Effector CD4-positive, alpha-beta T cell (primary cell): Measurements from ENCODE around the gene KYAT1.
A peak's percentile ranks its signal among the peaks of the same experiment; 100 is the strongest.
"Not testable (repeated sequence)": the region's sequence is repeated elsewhere in the genome, so short reads cannot be mapped to it uniquely, and the experiment has no call there.

Experiments
- DNase-seq: peaks from one replicate; pipeline ENCODE4 v3.0.0-alpha.2; 2020

The KYAT1 gene

GRCh38 chr9:128809831-128810230 is 71.9 kb downstream of the KYAT1 start:
- no peak for DNase-seq

DNA sequence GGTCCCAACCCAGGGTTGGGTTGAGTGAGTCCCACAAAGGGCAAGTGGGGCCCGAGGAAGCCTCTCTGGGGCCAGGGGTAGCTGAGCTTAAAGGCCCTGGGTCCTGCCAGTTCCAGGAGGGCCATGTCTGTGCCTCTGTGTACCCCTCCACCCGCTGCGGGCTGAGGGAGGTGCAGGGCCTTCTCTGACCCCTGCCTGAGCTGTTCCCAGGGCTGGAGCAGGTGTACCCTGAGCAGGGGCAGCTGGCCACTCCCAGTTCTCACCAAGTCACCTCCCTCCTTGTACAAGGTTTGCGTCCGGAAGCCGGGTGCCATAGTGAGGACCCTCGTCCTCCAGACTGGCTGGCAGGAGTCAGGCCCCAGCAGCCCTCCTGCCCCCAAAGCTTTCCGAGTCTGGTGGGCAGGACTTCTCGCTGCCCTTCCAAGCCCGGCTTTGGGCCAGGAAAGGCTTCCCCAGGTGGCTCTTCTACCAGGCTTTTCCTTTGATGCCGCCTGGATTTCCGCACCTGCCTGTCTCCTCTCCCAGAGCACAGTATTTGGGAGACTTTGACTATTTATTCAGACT is 72.6 kb downstream of the KYAT1 start:
- DNase-seq, result no peak

DNA sequence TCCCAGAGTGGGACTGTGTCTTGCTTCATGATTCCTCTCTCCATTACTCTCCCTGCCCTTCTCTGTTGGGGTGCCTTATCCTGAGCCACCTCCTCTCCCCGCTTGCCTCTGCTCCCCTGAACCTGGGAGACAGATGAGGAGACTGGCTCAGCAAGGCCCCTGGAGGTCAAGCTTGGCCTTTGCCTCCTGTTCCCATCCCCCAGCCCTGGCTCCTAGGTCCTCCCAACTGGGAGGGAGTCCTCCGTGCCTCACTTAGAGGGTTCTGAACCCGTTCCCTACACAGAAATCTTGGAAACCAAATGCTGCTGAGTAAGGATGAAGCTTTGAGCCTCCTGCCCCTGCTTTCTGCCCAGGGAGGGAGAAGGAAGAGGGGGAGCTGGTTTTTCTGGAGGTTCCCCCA is 73.2 kb downstream of the KYAT1 start:
- DNase-seq, result no peak

DNA sequence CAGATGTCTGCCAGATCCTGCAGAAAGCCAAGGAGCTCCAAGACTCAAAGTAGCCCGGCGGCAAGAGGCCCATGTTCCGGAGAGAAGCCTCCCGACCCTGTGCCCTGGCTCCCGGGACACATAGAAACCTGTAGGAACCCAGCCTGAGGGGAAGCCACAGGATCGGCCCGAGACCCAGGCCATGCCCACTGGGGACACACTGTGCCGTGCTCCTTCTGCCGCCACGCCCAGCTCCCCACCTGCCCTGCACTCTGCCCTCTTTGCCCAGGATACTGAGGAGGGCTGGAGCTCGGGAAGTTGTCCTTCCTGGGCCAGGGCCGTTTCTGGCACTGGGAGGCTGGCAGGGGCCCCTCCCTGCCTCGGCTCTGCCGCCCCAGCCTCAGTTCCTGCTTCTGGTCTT is 73.9 kb downstream of the KYAT1 start:
- DNase-seq, result no peak

GRCh38 chr9:128805661-128806060 is 76.1 kb downstream of the KYAT1 start:
- no peak for DNase-seq

DNA sequence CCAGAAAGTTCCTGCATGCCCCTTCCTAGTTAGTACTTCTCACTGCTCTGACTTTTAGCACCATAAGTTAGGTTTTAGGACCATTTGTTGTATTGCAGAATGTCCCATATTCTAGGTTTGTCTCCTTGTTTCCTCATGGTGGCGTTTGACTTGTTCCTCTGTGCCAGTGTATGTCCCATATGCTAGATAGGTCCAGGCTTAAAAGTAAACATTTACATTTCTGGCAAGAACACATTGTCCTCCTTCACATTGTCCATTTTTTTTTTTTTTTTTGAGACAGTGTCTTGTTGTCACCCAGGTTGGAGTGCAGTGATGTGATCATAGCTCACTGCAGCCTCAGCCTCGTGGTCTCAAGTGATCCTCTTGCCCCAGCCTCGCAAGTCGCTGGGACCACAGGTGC is 79.3 kb downstream of the KYAT1 start:
- no peak for DNase-seq

GRCh38 chr9:128800061-128800460 is 81.7 kb downstream of the KYAT1 start:
- no peak for DNase-seq

GRCh38 chr9:128798896-128799295 is 82.9 kb downstream of the KYAT1 start:
- DNase-seq, result no peak

DNA sequence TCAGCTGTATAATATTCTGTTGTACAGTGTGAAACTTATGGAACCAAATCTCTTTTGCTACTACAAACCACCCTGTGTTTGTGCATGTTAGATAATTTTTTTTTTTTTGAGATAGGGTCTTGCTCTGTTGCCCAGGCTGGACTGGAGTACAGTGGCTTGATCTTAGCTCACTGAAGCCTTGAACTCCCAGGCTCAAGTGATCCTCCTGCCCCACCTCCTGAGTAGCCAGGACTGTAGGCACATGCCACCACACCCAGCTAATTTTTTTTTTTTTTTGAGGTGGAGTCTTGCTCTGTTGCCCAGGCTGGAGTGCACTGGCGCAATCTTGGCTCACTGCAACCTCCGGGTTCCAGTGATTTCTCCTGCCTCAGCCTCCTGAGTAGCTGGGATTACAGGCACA is 86.8 kb downstream of the KYAT1 start:
- not testable (repeated sequence) for DNase-seq

DNA sequence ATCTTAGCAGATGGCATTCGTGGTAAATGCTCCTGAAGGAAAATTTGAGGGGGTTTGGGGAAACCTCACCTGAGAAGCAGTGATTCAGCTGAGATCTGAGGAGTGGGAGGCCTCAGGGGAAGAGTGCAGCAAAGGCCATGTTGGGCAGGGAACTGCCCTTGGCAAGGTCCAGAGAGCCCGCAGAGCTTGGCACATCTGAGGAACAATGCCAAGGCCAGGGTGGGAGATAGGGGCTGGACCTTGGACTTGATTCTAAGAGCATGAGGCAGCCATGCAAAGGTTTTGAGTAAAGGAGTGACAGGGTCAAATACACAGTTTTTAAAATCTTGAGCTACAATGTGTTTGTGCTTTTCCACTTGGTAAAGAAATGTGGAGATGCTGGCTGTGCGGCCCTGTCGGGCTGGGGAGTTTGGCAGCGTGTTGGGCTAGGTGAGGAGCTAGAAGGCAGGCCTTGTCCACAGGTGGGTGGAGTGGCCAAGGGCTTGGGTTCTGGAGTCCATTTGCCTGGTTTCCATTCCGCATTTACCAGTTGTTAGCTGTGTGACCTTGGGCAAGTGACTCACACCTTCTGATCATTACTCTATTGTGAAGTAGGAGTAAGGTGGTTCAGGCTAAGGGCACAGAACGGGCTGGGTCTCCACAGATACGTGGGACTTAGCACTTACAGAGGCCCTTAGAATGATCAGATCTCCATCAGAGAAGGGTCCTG is 88.6 kb downstream of the KYAT1 start:
- no peak for DNase-seq

DNA sequence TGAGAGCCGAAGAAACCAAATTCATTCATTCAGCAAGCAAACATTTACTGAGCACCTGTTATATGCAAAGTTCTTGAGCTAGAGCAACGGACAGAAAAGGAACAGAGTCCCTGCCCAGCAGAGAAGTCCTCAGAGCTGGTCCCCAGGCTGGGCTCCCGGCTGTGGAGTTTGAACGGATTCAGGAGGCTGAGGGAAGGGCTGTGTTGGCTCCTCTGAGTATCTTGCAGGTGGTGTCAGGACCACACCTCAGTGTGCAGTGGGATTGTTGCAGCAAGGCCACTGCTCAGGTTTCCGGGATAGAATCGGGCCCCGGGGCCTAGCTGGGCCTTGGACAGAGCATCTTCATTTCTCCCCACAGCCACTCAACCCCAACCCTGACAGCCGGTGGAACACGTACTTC is 89.6 kb downstream of the KYAT1 start:
- no peak for DNase-seq

GRCh38 chr9:128790536-128790935 is 91.2 kb downstream of the KYAT1 start:
- no peak for DNase-seq

DNA sequence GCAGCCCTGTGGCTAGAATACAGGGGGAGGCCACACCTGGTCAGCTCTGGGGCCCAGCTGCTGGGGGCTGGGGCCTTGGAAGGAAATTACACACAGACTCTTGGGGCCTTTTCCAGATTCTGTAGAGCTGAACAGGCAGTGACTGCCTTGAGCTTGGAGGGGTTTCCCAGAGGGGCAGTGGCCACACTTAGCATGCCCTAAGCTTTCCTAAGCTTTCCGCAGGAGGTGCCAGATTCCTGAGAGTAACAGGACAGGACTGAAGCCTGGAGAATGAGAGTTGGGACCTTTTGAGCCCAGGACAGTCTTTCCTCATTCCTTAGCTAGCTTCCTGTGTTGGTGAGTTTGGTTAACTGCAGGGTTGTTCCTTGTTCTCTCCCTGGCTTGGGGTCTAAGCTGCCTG is 93.3 kb downstream of the KYAT1 start:
- no peak for DNase-seq

DNA sequence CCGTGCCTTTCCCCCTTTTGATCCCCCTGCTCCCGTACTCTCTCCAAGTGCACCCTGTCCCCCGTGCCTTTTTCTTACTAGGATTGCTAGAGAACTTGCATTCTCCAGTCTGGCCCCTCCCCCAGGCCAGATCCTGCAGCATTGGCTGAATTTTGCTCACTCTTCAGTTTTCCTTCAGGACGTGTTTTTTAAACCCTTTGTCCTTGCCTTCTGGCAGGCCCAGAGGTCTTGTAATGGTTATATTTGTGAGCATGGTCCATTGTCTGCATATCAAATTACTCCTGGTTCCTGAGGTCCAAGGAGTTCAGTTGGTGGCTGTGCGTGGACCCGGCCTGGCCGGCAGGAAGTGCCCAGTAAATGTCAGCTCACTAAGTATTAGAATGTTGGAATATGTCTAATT is 94.1 kb downstream of the KYAT1 start:
- DNase-seq, result no peak

- peak; percentile 86 for DNase-seq
Observed at GRCh38 chr9:128786681-128787601, 94.8 kb downstream of the KYAT1 start, which contains the start of gene TBC1D13. Gene TBC1D13 (plus strand): TSS chr9:128787253. CDS start chr9:128787354, 101 bp downstream.

DNA sequence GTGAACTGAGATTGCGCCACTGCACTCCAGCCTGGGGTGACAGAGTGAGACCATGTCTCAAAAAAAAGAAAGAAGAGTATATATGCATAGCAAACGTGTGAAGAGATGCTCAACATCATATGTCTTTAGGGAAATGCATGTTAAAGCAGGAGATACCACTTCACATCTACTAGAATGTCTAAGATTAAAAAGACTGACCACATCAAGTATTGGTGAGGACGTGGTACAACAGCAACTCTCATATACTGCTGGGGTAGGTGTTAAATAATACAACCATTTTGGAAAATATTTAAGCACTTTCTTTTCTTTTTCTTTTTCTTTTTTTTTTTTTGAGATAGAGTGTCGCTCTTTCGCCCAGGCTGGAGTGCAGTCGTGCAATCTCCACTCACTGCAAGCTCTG is 96.3 kb downstream of the KYAT1 start:
- no peak for DNase-seq
